Liver (tissue), 9 donors: ENCODE results near the gene ZBTB8B. TPM values are rescaled to one million over a fixed set of nuclear protein-coding genes. Genes with fewer than 3 reads are reported as not detected.
"Not testable (repeated sequence)": the region's sequence is repeated elsewhere in the genome, so short reads cannot be mapped to it uniquely, and the experiment has no call there.

Experiments used
- DNase-seq: peaks from one replicate; pipeline ENCODE4 v3.0.0-alpha.2; 2017; ENCODE audit warnings: low spot score
- H3K27ac ChIP-seq, 2 donors: one replicate each; pipeline ENCODE4 v1.7.0; 2013; ENCODE audit warnings: inconsistent platforms in 2 of 2, low read length in 2 of 2, control low read depth in 1 of 2, low read depth in 1 of 2, mild to moderate bottlenecking in 1 of 2
- H3K27me3 ChIP-seq, 4 donors: one replicate each; pipeline versions ENCODE4 v1.6.1 to v1.7.0; 2013; ENCODE audit warnings: low read length in 3 of 4, inconsistent platforms in 1 of 4, mild to moderate bottlenecking in 1 of 4, moderate library complexity in 1 of 4; ENCODE audit not compliant: control insufficient read depth in 4 of 4, insufficient read depth in 4 of 4
- H3K36me3 ChIP-seq, 4 donors: one replicate each; pipeline versions ENCODE4 v1.6.1 to v1.7.0; 2013; ENCODE audit warnings: low read length in 3 of 4, mild to moderate bottlenecking in 3 of 4, low read depth in 1 of 4, moderate library complexity in 1 of 4; ENCODE audit not compliant: control insufficient read depth in 4 of 4, insufficient read depth in 3 of 4
- H3K4me1 ChIP-seq, 4 donors: one replicate each; pipeline versions ENCODE4 v1.6.1 to v1.7.0; 2013; ENCODE audit warnings: low read length in 3 of 4, mild to moderate bottlenecking in 3 of 4, moderate library complexity in 1 of 4; ENCODE audit not compliant: control insufficient read depth in 4 of 4, insufficient read depth in 4 of 4
- H3K4me3 ChIP-seq, 3 donors: one replicate each; pipeline versions ENCODE4 v1.6.1 to v1.7.0; 2013; ENCODE audit warnings: low read length in 3 of 3, control low read depth in 1 of 3, low read depth in 1 of 3, mild to moderate bottlenecking in 1 of 3
- H3K9ac ChIP-seq, 2 donors: one replicate each; pipeline ENCODE4 v1.7.0; 2013; ENCODE audit warnings: low read length in 2 of 2, mild to moderate bottlenecking in 2 of 2, moderate library complexity in 2 of 2, control low read depth in 1 of 2, low read depth in 1 of 2
- H3K9me3 ChIP-seq, 4 donors: one replicate each; pipeline versions ENCODE4 v1.6.1 to v1.7.0; 2013; ENCODE audit warnings: low read length in 3 of 4; ENCODE audit not compliant: control insufficient read depth in 4 of 4
- FOXA1 ChIP-seq: IDR thresholded peaks from 2 replicates; pipeline ENCODE4 v1.6.1; 2016; ENCODE audit warnings: antibody characterized with exemption
- FOXA2 ChIP-seq: IDR thresholded peaks from 2 replicates; pipeline ENCODE4 v1.6.1; 2016; ENCODE audit warnings: antibody characterized with exemption
- GABPA ChIP-seq, 2 donors: IDR thresholded peaks in 1 of 2; conservative IDR thresholded peaks in 1 of 2; 2 replicates each; pipeline ENCODE4 v1.6.1; 2016; ENCODE audit warnings: antibody characterized with exemption in 2 of 2, mild to moderate bottlenecking in 1 of 2, moderate library complexity in 1 of 2
- RAD21 ChIP-seq, 2 donors: IDR thresholded peaks; 2 replicates each; pipeline ENCODE4 v1.6.1; 2016; ENCODE audit warnings: antibody characterized with exemption in 2 of 2, mild to moderate bottlenecking in 2 of 2
- RXRA ChIP-seq, 2 donors: IDR thresholded peaks; 2 replicates each; pipeline ENCODE4 v1.6.1; 2017 to 2018; ENCODE audit warnings: antibody characterized with exemption in 2 of 2, mild to moderate bottlenecking in 1 of 2
- SP1 ChIP-seq: IDR thresholded peaks from 2 replicates; pipeline ENCODE4 v1.6.1; 2018; ENCODE audit warnings: antibody characterized with exemption, mild to moderate bottlenecking
- YY1 ChIP-seq: IDR thresholded peaks from 2 replicates; pipeline ENCODE4 v1.6.1; 2016; ENCODE audit warnings: antibody characterized with exemption, mild to moderate bottlenecking
- WGBS: extraction: QIAGEN DNeasy Blood & Tissue Kit; methylation state at CpG from one replicate; pipeline ENCODE4 v1.1.7; 2013; 5-methylcytosine and 5-hydroxymethylcytosine counted together
- polyA plus RNA-seq, 2 donors: library from polyadenylated mRNA; stranded (reverse) in 1 of 2; unstranded in 1 of 2; fragments of 200-250 nt in 1 of 2; fragments of >200 nt in 1 of 2; fragmentation: Nextera tagmentation in 1 of 2; extraction: Ambion mirVana in 1 of 2; gene quantifications; one replicate each; pipeline versions ENCODE4 v1.2.1 to v1.2.3, GENCODE V29; 2013 to 2015
- total RNA-seq, 2 donors: library from RNA; depleted of rRNA; stranded (reverse); fragments of >200 nt; gene quantifications; one replicate each; pipeline ENCODE4 v1.2.3, GENCODE V29; 2014
- TF ChIP-seq, protein P1 (sequence below): IDR thresholded peaks from 2 replicates; pipeline ENCODE4 v1.6.1; 2016; ENCODE audit warnings: antibody characterized with exemption
- TF ChIP-seq, protein P2 (sequence below): IDR thresholded peaks from 2 replicates; pipeline ENCODE4 v1.6.1; 2016; ENCODE audit warnings: antibody characterized with exemption
- donor health status: healthy.
- donor health status: healthy.
- donor health status: healthy.
- donor health status: healthy.
- donor health status: healthy.

Gene ZBTB8B
- total and polyA plus RNA-seq, 4 donors: 0.01 to 0.05 TPM; not detected in 2

DNA sequence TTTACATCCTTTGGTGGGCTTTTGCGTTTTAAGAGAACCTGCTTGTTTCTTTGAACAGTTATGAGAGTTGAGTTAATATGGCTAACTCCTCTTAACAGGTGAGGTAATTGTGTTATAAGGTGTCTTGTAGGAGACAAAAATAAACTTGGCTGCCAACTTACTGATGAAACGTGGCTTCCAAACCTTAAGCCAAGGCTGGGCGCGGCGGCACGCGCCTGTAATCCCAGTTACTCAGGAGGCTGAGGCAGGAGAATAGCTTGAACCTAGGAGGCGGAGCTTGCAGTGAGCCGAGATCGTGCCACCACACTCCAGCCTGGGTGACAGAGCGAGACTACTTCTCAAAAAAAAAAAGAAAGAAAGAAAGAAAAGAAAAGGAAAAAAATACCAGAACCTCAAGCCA lies 8.1 kb downstream of the ZBTB8B start:
- not testable (repeated sequence) for H3K9me3 ChIP-seq, H3K4me3 ChIP-seq, H3K27ac ChIP-seq, DNase-seq, H3K36me3 ChIP-seq, H3K4me1 ChIP-seq, H3K9ac ChIP-seq, H3K27me3 ChIP-seq
- 84% methylated on average over 11 of the region's 11 CpGs for WGBS

DNA sequence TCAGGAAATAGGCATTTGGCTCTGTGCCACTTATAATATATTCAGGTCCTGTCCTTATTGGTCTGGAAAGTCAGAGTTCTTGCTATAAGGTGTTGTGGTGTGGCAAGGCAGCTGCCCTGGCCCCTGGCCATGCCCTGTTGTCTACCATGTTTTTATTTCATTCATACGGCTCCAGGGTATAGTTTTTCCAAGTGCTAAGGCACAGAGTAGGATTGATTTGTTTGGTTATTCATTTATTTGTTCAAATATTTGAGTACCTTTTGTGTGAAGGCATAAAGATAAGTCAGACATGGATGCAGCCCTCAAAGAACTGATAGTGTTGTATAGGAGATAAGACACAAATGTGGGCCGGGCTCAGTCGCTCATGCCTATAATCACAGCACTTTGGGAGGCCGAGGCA lies 10.1 kb downstream of the ZBTB8B start:
- no peak for DNase-seq
- Histone ChIP-seq H3K9ac (no peak overlapping the region), H3K9me3 (no peaks in the 10 kb centered on the region), H3K36me3 (no peaks in the 10 kb centered on the region), H3K27ac (no peak overlapping the region), H3K27me3 (no peaks in the 10 kb centered on the region), H3K4me1 (peaks cover 0 to 3% (median 0%) of the 10 kb centered on the region in 4 donors), H3K4me3 (no peak overlapping the region)
- TF ChIP-seq RXRA (IDR thresholded peaks at IDR 0.05): no peak
- 42% methylated on average over 4 of the region's 4 CpGs for WGBS

DNA sequence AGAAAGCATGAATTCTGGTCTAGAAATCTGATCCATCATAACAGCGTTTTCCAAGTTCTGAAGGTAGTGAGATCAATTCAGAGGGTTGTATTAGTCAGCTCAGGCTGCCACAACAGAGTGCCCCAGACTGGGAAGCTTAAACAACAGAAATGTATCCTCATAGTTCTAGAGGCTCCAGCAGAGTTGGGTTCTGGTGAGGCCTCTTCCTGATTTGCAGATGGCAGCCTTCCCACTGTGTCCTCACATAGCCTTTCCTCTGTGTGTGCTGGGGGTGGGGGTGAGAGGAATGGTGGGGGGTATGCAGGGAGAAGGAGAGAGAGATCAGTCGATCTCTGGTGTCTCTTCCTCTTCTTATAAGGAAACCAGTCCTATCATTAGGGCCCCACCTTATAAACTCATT lies 15.1 kb downstream of the ZBTB8B start:
- no peak for TF ChIP-seq RAD21 (IDR thresholded peaks at IDR 0.05)
- 68% methylated on average over 2 of the region's 2 CpGs for WGBS

DNA sequence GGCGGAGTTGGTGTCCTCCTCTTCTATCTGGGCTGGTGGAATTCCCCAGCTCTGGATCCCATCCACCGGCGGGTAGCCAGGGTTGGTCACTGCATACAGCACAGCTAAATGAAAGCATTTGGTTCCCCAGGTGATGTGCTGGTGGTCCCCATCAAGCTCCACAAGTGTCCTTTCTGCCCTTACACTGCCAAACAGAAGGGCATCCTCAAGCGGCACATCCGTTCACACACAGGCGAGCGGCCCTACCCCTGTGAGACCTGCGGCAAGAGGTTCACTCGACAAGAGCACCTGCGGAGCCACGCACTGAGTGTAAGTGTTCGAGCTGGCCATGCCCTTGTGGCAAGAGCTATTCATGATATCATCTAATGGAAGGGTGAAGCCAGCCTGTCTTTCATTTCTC lies 15.9 kb downstream of the ZBTB8B start:
- H3K27ac ChIP-seq: no peak overlapping the region

More for the DNA sequence above, 15.1 kb downstream of the ZBTB8B start:
- Histone ChIP-seq H3K9ac (no peak overlapping the region), H3K9me3 (peaks cover 0 to 3% (median 0%) of the 10 kb centered on the region in 4 donors), H3K36me3 (no peaks in the 10 kb centered on the region), H3K4me3 (no peak overlapping the region), H3K27ac (no peak overlapping the region), H3K27me3 (no peaks in the 10 kb centered on the region), H3K4me1 (peaks cover 0 to 1% (median 0%) of the 10 kb centered on the region in 4 donors)
- DNase-seq: no peak

DNA sequence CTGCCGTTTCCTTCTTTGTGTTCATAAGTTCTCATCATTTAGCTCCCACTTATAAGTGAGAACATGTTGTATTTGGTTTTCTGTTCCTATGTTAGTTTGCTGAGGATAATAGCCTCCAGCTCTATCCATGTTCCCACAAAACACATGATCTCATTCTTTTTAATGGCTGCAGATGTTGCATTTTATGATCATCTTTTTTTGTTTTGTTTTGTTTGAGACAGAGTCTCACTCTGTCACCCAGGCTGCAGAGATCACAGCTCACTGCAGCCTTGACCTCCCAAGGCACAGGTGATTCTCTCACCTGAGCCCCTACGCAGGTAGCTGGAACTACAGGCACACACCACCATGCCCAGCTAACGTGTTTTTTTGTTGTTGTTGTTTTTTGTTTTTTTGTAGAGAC lies 16.9 kb downstream of the ZBTB8B start:
- not testable (repeated sequence) for DNase-seq, H3K36me3 ChIP-seq
- whole genome bisulfite sequencing: 91% methylated on average over 3 of the region's 3 CpGs

More for the DNA sequence above, 15.9 kb downstream of the ZBTB8B start:
- no peak for DNase-seq
- H3K27me3 ChIP-seq: no peaks in the 10 kb centered on the region
- 94% methylated on average over 12 of the region's 12 CpGs for WGBS
- H3K36me3 ChIP-seq: no peaks in the 10 kb centered on the region
- TF ChIP-seq FOXA1 (no peak), SP1 (no peak), GABPA (IDR thresholded peaks at IDR 0.05 in 1 of 2, conservative IDR thresholded peaks at IDR 0.05 in 1 of 2) (no peak), FOXA2 (no peak), YY1 (no peak)
- TF ChIP-seq, protein P1, sequence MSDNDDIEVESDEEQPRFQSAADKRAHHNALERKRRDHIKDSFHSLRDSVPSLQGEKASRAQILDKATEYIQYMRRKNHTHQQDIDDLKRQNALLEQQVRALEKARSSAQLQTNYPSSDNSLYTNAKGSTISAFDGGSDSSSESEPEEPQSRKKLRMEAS: no peak
- TF ChIP-seq, protein P2, sequence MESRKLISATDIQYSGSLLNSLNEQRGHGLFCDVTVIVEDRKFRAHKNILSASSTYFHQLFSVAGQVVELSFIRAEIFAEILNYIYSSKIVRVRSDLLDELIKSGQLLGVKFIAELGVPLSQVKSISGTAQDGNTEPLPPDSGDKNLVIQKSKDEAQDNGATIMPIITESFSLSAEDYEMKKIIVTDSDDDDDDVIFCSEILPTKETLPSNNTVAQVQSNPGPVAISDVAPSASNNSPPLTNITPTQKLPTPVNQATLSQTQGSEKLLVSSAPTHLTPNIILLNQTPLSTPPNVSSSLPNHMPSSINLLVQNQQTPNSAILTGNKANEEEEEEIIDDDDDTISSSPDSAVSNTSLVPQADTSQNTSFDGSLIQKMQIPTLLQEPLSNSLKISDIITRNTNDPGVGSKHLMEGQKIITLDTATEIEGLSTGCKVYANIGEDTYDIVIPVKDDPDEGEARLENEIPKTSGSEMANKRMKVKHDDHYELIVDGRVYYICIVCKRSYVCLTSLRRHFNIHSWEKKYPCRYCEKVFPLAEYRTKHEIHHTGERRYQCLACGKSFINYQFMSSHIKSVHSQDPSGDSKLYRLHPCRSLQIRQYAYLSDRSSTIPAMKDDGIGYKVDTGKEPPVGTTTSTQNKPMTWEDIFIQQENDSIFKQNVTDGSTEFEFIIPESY: no peak
- H3K4me1 ChIP-seq: no peaks in the 10 kb centered on the region
- H3K4me3 ChIP-seq: no peak overlapping the region
- peaks cover 0 to 3% (median 0%) of the 10 kb centered on the region in 4 donors for H3K9me3 ChIP-seq
- H3K9ac ChIP-seq: no peak overlapping the region

More for the DNA sequence above, 16.9 kb downstream of the ZBTB8B start:
- not testable (repeated sequence) for H3K9me3 ChIP-seq, H3K4me3 ChIP-seq, H3K27me3 ChIP-seq, H3K9ac ChIP-seq, H3K27ac ChIP-seq, H3K4me1 ChIP-seq
